Fibroblast of mammary gland (primary cell): ENCODE results near the gene TSPAN9.

Experiments
- DNase-seq: peaks from one replicate; pipeline ENCODE4 v3.0.0-alpha.2; 2010; ENCODE audit warnings: low read depth
- H3K4me3 ChIP-seq: 2 replicates; pipeline ENCODE4 v1.5.1; 2011; ENCODE audit warnings: low read depth, mild to moderate bottlenecking, low read length, moderate library complexity; ENCODE audit not compliant: control insufficient read depth
- CTCF ChIP-seq: conservative IDR thresholded peaks from 2 replicates; pipeline ENCODE4 v1.5.1; 2011; ENCODE audit warnings: low read depth, low read length, inconsistent platforms; ENCODE audit not compliant: control insufficient read depth, insufficient read depth

TSPAN9 gene

GRCh38 chr12:3049176-3049575, 28.0 kb upstream of the TSPAN9 start:
- H3K4me3 ChIP-seq, result no peak overlapping the region
- DNase-seq, result no peak
- TF ChIP-seq CTCF, result no peak

- no peak for TF ChIP-seq CTCF
- DNase-seq, result no peak
- no peak overlapping the region for H3K4me3 ChIP-seq
Measured at GRCh38 chr12:3049611-3050249, 27.4 kb upstream of the TSPAN9 start.

DNA sequence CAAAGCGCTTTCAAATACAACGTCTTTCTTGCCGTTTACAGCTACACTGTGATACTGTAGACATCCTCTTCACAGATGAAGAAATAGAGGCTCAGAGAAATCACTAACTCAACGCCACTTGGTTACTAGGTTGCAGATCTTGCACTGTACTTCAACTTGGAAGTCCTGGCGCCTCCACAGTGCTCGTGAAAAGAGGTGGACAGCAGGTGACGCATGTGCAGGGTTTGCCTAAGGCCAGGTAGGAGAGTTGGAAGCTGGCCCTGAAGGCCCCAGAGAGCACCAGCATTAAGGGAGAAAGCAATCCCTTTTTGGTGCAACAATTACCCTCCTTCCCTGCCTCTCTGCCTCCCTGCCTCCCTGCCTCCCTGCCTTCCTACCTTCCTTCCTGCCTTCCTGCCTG, 22.8 kb upstream of the TSPAN9 start:
- H3K4me3 ChIP-seq, result no peak overlapping the region
- DNase-seq, result no peak
- TF ChIP-seq CTCF, result no peak

GRCh38 chr12:3055026-3055703, 22.0 kb upstream of the TSPAN9 start:
- TF ChIP-seq CTCF, result no peak
- peak; percentile 33 for DNase-seq
- no peak overlapping the region for H3K4me3 ChIP-seq

- H3K4me3 ChIP-seq, result no peak overlapping the region
- no peak for TF ChIP-seq CTCF
- DNase-seq, result no peak
Measured at GRCh38 chr12:3055704-3056467, 21.3 kb upstream of the TSPAN9 start.

GRCh38 chr12:3061059-3061458, 16.1 kb upstream of the TSPAN9 start:
- peak; percentile 68 for DNase-seq
- H3K4me3 ChIP-seq, result no peak overlapping the region
- TF ChIP-seq CTCF, result no peak
